ENCODE results near the gene SPINK13. TPM values are rescaled to one million over a fixed set of nuclear protein-coding genes. Genes with fewer than 3 reads are reported as not detected.

SPINK13 gene
- total and polyA plus RNA-seq, 2 donors (not counting 1 experiment from before 2014, with no cell fraction given): not detected

- intact Hi-C loops (cut with micrococcal nuclease): no loop called here
- DNase-seq (no peak), ATAC-seq (ENCODE audit: low read depth) (no peak)
- Histone ChIP-seq H2AFZ (ENCODE audit: insufficient read depth, low read depth, low read length, poor library complexity, severe bottlenecking) (no peak overlapping the region), H3K9me3 (ENCODE audit: control extremely low read depth in 1 of 3, control insufficient read depth in 2 of 3, insufficient read depth in 1 of 3, low read length in 2 of 3) (no peaks in the 10 kb centered on the region), H3K36me3 (replicated peaks in 1 of 2; ENCODE audit: control extremely low read depth in 1 of 2, control insufficient read depth in 1 of 2, extremely low read depth in 1 of 2, insufficient read depth in 2 of 2, low read length in 1 of 2) (no peaks in the 10 kb centered on the region), H4K20me1 (ENCODE audit: control insufficient read depth, insufficient read depth, low read length, poor library complexity, severe bottlenecking) (no peaks in the 10 kb centered on the region), H3K79me2 (ENCODE audit: control insufficient read depth, insufficient read depth, low read length) (no peaks in the 10 kb centered on the region), H3K4me2 (replicated peaks; ENCODE audit: low read depth, low read length, poor library complexity, severe bottlenecking) (no peak overlapping the region), H3K4me1 (ENCODE audit: control insufficient read depth in 2 of 2, insufficient read depth in 2 of 2, low read length in 2 of 2) (no peaks in the 10 kb centered on the region), H3K4me3 (ENCODE audit: control extremely low read depth in 1 of 5, extremely low read depth in 1 of 5, insufficient read depth in 1 of 5, low read depth in 2 of 5, low read length in 4 of 5) (no peak overlapping the region), H3K9ac (ENCODE audit: low read length) (no peak overlapping the region), H3K27me3 (replicated peaks in 1 of 4; ENCODE audit: control extremely low read depth in 1 of 4, control insufficient read depth in 3 of 4, insufficient read depth in 4 of 4, low read length in 3 of 4) (no peaks in the 10 kb centered on the region), H3K27ac (ENCODE audit: low read length in 2 of 2) (no peak overlapping the region)
- ChIA-PET CTCF (no interaction called here), POLR2A (no interaction called here)
- 51% methylated on average over 2 of the region's 3 CpGs for WGBS (ENCODE audit: insufficient coverage)
- Mint-ChIP-seq H3K27me3 (no peaks in the 10 kb centered on the region), H3K4me1 (no peaks in the 10 kb centered on the region), H3K27ac (no peak overlapping the region), H3K4me3 (no peak overlapping the region), H3K9me3 (ENCODE audit: insufficient read depth) (peaks cover 2% of the 10 kb centered on the region)
- TF ChIP-seq EZH2 (IDR thresholded peaks at IDR 0.05; ENCODE audit: borderline replicate concordance, insufficient read depth, low read depth, low read length, poor library complexity, severe bottlenecking) (no peak), CTCF (IDR thresholded peaks at IDR 0.05) (no peak)
Measured at GRCh38 chr5:148309019-148309418, 40.4 kb downstream of the SPINK13 start.

GRCh38 chr5:148309746-148310145, 41.2 kb downstream of the SPINK13 start:
- no peak for DNase-seq
- CTCF ChIA-PET: no interaction called here
- no peaks in the 10 kb centered on the region for H3K27me3 Mint-ChIP-seq
- Histone ChIP-seq H2AFZ (ENCODE audit: insufficient read depth, low read depth, low read length, poor library complexity, severe bottlenecking) (no peak overlapping the region), H3K4me3 (ENCODE audit: control extremely low read depth in 1 of 5, extremely low read depth in 1 of 5, insufficient read depth in 1 of 5, low read depth in 2 of 5, low read length in 4 of 5) (no peak overlapping the region), H3K79me2 (ENCODE audit: control insufficient read depth, insufficient read depth, low read length) (no peaks in the 10 kb centered on the region), H3K27ac (ENCODE audit: low read length in 2 of 2) (no peak overlapping the region), H4K20me1 (ENCODE audit: control insufficient read depth, insufficient read depth, low read length, poor library complexity, severe bottlenecking) (no peaks in the 10 kb centered on the region), H3K9ac (ENCODE audit: low read length) (no peak overlapping the region), H3K36me3 (replicated peaks in 1 of 2; ENCODE audit: control extremely low read depth in 1 of 2, control insufficient read depth in 1 of 2, extremely low read depth in 1 of 2, insufficient read depth in 2 of 2, low read length in 1 of 2) (no peaks in the 10 kb centered on the region), H3K9me3 (ENCODE audit: control extremely low read depth in 1 of 3, control insufficient read depth in 2 of 3, insufficient read depth in 1 of 3, low read length in 2 of 3) (no peaks in the 10 kb centered on the region), H3K4me2 (replicated peaks; ENCODE audit: low read depth, low read length, poor library complexity, severe bottlenecking) (no peak overlapping the region), H3K27me3 (replicated peaks in 1 of 4; ENCODE audit: control extremely low read depth in 1 of 4, control insufficient read depth in 3 of 4, insufficient read depth in 4 of 4, low read length in 3 of 4) (no peaks in the 10 kb centered on the region), H3K4me1 (ENCODE audit: control insufficient read depth in 2 of 2, insufficient read depth in 2 of 2, low read length in 2 of 2) (no peaks in the 10 kb centered on the region)
- no peaks in the 10 kb centered on the region for H3K4me1 Mint-ChIP-seq
- peaks cover 2% of the 10 kb centered on the region for H3K9me3 Mint-ChIP-seq (ENCODE audit: insufficient read depth)
- H3K27ac Mint-ChIP-seq: no peak overlapping the region
- ATAC-seq (ENCODE audit: low read depth): no peak
- TF ChIP-seq CTCF (IDR thresholded peaks at IDR 0.05): no peak
- no peak for TF ChIP-seq EZH2 (IDR thresholded peaks at IDR 0.05; ENCODE audit: borderline replicate concordance, insufficient read depth, low read depth, low read length, poor library complexity, severe bottlenecking)
- H3K4me3 Mint-ChIP-seq: no peak overlapping the region
- POLR2A ChIA-PET: no interaction called here
- intact Hi-C loops (cut with micrococcal nuclease): no loop called here

All from B cell (primary cell).